IPS-15b (cell line): ENCODE data around the gene C10orf90.

Source experiments
- H3K27me3 ChIP-seq: one replicate; pipeline ENCODE4 v1.6.1; 2013; ENCODE audit warnings: low read length; ENCODE audit not compliant: control insufficient read depth, insufficient read depth
- H3K36me3 ChIP-seq: one replicate; pipeline ENCODE4 v1.6.1; 2013; ENCODE audit warnings: low read length; ENCODE audit not compliant: control insufficient read depth, insufficient read depth
- H3K4me1 ChIP-seq: one replicate; pipeline ENCODE4 v1.6.1; 2013; ENCODE audit warnings: mild to moderate bottlenecking, low read length; ENCODE audit not compliant: control insufficient read depth, insufficient read depth
- H3K4me3 ChIP-seq: one replicate; pipeline ENCODE4 v1.5.1; 2013; ENCODE audit warnings: low read depth, low read length
- H3K9ac ChIP-seq: one replicate; pipeline ENCODE4 v1.6.1; 2013; ENCODE audit warnings: low read depth, mild to moderate bottlenecking, low read length
- H3K9me3 ChIP-seq: one replicate; pipeline ENCODE4 v1.6.1; 2013; ENCODE audit warnings: mild to moderate bottlenecking, low read length; ENCODE audit not compliant: control insufficient read depth, insufficient read depth

The C10orf90 gene

DNA sequence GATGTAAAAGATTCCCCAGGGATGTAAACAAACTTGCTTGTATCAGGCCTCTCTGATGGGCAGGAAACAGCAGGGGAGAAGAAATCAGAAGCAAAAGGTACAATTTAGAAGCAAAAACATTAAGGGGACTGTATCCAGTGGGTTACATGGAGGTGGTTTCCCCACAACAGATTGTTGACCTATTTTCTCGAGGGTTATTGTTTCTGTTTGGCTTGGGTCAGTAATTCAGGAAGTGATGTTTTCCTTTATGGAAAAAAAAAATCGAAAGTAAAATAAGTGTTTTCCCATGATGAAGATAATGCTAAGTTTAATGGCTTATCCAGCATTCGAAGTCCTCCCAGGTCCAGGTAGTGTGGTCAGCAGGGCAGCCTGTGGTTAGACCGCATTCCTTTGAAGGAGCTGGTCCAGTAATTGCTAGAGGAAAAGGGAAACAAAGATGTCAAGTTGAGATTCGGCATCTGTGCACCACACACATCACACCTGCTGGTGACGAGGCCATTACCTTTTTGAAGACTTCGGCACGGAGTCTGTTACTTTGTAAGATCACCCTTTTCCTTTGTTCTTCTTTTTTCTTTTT is 244.9 kb downstream of the C10orf90 start:
- no peaks in the 10 kb centered on the region for H3K27me3 ChIP-seq

DNA sequence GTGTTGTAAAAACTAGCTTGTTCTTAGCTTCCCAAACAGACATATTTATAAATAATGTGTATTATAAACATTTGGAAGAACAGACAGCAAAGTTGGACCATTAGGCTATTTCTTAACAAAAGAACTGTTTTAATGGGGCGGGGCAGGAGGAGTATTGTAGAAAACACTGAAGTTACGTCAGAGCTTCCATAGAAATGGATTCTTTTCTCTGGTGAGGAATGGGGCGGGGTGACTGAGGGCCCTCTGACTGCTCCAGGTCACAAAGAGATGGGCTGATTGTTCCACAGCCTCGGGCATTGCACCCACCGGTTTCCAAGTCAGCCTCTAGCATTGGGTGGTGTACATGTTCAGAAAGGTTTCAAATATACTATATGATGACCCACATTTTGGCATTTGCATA is 245.5 kb downstream of the C10orf90 start:
- H3K9ac ChIP-seq, result no peak overlapping the region
- H3K36me3 ChIP-seq, result no peaks in the 10 kb centered on the region
- no peaks in the 10 kb centered on the region for H3K27me3 ChIP-seq
- H3K4me3 ChIP-seq, result no peak overlapping the region
- peaks cover 3% of the 10 kb centered on the region for H3K9me3 ChIP-seq
- no peaks in the 10 kb centered on the region for H3K4me1 ChIP-seq

More for the DNA sequence above, 244.9 kb downstream of the C10orf90 start:
- H3K36me3 ChIP-seq, result no peaks in the 10 kb centered on the region
- no peak overlapping the region for H3K4me3 ChIP-seq
- H3K9ac ChIP-seq, result no peak overlapping the region
- peaks cover 3% of the 10 kb centered on the region for H3K9me3 ChIP-seq
- H3K4me1 ChIP-seq, result no peaks in the 10 kb centered on the region

DNA sequence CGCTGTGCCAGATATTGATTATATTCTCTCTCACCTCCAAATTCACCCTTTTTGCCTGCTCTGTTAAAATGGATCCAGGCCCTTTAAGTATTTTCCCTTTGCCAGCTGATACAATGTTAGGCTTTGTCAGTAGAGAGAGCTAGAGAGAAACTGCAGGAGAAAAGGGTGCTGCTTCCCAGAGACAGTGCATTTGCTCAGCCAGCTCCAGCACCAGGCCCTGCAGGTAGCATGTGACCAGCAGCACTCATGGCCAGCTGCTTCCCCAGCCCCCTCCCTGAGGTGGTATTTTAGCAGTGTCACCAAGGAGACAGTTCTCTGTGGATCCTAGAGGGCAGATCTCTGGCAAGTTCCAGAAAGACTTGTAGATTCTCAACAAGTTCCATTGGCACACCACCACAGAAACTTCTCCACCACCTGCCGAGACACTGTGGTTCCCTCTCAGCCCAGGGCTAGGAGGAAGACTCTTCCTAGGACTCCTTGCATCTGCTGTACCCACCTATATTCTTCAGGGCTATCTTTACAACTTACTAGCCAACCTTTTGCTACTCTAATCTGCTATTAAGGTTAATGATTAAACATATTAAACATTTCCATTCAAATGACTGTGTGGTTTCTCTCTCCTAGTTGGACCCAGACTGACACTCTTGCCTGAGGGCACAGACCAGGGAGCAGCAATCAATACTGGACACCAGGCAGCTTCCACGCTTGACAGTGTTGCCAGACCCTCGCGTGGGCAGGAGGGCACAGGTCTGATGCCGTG is 246.6 kb downstream of the C10orf90 start:
- Histone ChIP-seq H3K27me3 (no peaks in the 10 kb centered on the region), H3K9me3 (peaks cover 3% of the 10 kb centered on the region), H3K4me1 (no peaks in the 10 kb centered on the region), H3K36me3 (no peaks in the 10 kb centered on the region), H3K9ac (no peak overlapping the region), H3K4me3 (no peak overlapping the region)

DNA sequence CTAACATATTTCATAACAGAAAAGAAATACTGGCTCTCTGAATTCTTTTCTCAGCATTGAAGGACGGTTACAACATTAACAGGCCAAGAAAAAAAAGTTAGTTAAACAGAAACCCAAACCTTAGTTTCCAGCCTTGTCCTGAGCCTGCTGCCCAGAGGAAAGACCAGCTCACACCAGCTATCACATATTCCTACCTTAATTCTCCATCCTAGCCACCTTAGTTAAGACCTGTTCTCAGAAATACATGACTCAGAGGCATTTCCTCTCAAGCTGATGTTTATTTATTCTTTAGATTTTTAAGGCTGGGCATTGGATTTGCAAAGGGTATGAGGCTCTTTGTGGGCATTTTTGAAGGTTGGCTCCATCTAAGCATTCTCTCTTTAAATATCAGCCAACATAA is 247.9 kb downstream of the C10orf90 start:
- H3K9me3 ChIP-seq, result peaks cover 3% of the 10 kb centered on the region
- no peaks in the 10 kb centered on the region for H3K4me1 ChIP-seq
- no peaks in the 10 kb centered on the region for H3K27me3 ChIP-seq
- no peak overlapping the region for H3K4me3 ChIP-seq
- no peaks in the 10 kb centered on the region for H3K36me3 ChIP-seq
- no peak overlapping the region for H3K9ac ChIP-seq

DNA sequence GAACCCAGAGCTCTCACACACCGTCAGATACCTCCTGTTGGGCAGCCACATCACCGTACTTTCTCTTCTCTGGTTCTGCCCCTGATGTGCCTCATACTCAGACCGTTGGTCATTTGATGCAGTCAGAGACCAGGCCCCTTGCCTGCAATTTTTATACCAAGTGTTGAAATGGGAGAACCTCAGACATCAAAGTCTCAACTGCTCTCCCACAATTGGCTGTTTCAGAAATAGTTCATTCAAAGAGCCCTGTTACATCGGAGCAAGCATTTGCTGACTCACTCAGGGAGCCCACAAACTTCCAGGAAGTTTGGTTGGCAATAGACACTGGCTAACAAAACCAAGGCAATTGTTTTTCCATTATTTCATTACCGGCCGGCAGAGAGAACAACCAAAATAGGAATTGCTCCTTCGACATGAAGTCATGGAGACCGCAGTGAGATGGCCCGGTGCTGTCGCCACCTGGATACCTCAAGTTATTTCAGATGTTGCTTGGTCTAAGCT is 248.7 kb downstream of the C10orf90 start:
- no peaks in the 10 kb centered on the region for H3K36me3 ChIP-seq
- H3K27me3 ChIP-seq, result no peaks in the 10 kb centered on the region
- no peak overlapping the region for H3K9ac ChIP-seq
- no peaks in the 10 kb centered on the region for H3K4me1 ChIP-seq
- H3K9me3 ChIP-seq, result peaks cover 3% of the 10 kb centered on the region
- H3K4me3 ChIP-seq, result no peak overlapping the region

DNA sequence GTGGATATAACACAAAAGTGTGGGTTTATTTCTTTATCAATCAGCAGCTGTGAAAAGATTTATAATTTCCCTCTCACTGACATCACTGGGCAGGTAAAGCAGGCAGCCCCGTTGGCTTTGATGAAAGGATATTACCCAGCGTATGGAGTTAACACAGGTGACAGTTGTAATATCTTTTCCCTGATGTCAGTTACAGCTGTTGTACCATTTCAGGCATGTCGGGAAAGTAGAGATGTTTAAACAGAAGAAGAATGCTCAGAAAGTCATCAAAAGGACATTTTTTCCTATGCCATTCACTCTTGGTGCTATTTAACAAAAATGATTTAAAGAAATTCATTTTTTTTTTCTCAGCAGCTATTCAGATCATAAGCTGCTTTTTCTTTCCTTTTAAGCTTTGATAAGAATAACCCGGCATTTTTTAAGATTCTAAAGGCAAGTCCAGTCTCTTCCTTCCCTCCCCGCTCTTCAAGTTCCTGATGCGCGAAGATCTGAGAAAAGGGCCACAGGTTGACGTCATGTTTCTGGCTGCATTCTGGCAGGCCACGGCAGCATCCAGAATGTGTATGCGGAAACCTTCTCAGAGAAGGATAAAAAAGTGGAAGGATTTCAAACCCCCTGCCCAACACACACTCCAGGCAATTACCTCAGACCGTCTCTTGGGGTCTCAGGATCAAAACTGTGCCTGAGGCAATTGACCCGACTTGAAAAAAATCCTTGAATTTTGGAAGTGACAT is 249.8 kb downstream of the C10orf90 start:
- no peaks in the 10 kb centered on the region for H3K27me3 ChIP-seq
- no peaks in the 10 kb centered on the region for H3K4me1 ChIP-seq
- no peak overlapping the region for H3K9ac ChIP-seq
- H3K36me3 ChIP-seq, result no peaks in the 10 kb centered on the region
- H3K4me3 ChIP-seq, result no peak overlapping the region
- peaks cover 3% of the 10 kb centered on the region for H3K9me3 ChIP-seq

DNA sequence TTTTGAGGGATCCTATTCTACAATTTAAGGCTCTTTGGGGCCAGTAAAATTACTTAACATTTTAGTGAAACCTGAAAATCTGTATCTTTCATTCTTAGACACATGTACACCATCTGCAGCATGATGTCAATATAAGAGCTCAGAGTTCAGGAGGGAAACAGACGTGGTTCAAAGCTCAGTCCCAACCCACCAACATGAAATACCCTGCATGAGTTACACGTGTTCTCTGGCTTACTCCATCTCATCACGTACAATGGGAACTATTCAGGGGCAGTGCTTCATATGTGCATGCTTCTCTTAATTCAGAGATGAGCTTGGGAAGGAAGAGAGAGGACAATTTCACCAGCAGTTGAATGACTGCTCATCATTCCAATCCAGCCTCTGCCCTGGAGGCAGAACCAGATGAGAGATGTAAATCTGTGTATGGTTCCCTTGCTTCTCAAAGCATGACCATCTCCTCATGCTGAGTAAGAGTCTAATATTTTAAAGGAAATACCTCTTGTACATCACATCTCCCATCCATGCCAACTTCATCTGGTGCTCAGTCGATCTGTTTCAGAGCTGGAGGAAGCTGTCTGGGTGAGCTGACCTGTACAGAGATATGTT is 253.2 kb downstream of the C10orf90 start:
- Histone ChIP-seq H3K36me3 (no peaks in the 10 kb centered on the region), H3K4me3 (no peak overlapping the region), H3K4me1 (no peaks in the 10 kb centered on the region), H3K27me3 (no peaks in the 10 kb centered on the region), H3K9ac (no peak overlapping the region), H3K9me3 (no peaks in the 10 kb centered on the region)

DNA sequence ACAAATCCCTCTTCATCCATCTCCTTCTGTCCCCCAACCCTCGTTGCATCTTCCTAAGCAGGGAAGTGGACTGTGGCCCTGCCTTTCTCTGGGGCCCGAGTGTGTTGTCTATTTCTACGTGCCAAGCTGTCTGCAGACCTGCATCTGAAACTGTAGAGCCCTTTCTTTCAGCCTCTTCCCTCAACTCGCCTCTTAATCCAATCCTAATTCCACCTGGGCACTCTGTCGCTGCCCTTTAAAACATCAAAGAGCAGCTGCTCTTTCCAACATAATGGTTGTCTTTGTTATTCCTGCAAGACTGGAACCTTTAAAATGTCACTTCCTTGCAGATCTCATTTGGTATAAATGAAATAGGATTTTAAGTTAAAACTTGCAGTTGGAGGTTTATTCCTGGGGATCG is 260.7 kb downstream of the C10orf90 start:
- no peaks in the 10 kb centered on the region for H3K9me3 ChIP-seq
- H3K36me3 ChIP-seq, result no peaks in the 10 kb centered on the region
- H3K9ac ChIP-seq, result no peak overlapping the region
- no peaks in the 10 kb centered on the region for H3K4me1 ChIP-seq
- no peak overlapping the region for H3K4me3 ChIP-seq
- no peaks in the 10 kb centered on the region for H3K27me3 ChIP-seq

DNA sequence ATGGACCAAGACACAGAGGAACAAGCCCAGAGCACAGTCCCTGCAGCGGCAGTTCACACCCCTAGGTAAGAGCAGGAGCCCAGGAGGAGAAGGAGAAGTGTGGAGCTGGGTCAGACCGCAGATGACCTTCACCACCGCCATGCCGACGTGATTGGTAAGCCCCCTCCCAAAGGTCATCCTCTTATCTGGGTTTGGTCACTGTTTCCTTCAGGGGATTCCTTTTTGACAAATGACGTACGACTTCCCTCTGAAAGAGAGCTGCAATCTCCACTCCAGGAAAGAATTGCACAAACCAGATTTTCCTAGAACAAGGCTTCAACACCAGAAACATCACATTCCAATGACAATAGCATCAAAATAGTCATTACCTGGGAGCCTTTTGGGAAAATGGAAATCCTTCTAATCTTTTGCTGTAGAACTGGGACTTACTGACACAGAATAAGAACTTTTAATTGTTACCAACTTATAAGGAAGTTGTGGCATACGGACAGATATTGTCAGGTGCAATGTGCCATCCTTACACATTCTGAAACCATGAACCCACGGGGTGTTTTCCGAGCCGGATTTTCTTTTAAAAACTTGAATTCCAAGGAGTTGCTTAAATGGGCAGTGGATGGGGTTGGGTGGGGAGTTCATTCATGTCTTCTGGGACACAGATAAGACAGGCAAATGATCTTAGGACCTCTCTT is 261.4 kb downstream of the C10orf90 start:
- Histone ChIP-seq H3K4me3 (no peak overlapping the region), H3K9ac (no peak overlapping the region), H3K27me3 (no peaks in the 10 kb centered on the region), H3K4me1 (no peaks in the 10 kb centered on the region), H3K9me3 (no peaks in the 10 kb centered on the region), H3K36me3 (no peaks in the 10 kb centered on the region)

DNA sequence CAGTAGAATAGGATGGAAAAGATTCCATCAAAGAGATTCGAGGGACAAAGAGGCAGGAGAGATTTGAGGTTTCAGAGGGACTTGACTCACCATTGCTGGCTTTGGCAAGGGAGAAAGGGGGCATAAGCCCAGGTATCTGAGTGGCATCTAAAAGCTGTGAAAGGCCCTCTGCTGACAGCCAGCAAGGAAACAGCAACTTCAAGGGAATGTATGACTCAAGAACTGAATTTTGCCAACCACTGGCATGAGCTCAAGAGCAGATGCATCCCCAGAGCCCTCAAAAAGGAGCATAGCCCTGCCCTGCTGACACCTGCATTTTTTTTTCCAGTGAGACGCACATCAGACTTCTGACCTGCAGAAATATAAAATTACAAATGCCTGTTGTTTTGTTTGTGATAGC is 262.7 kb downstream of the C10orf90 start:
- Histone ChIP-seq H3K9me3 (no peaks in the 10 kb centered on the region), H3K9ac (no peak overlapping the region), H3K4me1 (no peaks in the 10 kb centered on the region), H3K27me3 (no peaks in the 10 kb centered on the region), H3K4me3 (no peak overlapping the region), H3K36me3 (no peaks in the 10 kb centered on the region)

DNA sequence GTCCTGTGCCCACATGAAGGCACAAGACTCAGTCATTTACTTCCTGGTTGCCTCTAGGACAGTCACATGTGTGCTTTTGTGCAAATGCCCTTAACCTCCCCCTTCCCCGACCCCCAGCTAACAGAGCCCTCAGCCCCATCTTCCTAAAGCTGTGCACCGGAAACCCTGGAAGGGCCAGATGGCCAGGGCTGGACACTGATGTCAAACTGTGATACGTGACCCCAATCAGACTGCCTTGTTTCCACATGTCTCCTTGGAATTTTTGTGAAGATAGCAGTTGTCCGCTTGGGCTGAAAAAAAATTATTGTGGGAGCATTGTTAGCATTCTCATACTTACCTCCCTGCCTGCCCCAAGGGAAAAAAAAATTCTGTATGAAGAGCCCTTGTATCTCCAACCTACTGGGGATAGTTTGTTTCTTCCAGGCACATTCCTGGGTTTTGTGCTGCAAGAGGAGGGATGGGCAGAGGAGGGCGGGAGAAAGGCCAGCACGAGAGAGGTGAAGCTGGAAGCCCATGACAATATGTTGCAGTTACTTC is 265.2 kb downstream of the C10orf90 start:
- H3K9ac ChIP-seq, result no peak overlapping the region
- H3K27me3 ChIP-seq, result no peaks in the 10 kb centered on the region
- no peaks in the 10 kb centered on the region for H3K4me1 ChIP-seq
- H3K9me3 ChIP-seq, result no peaks in the 10 kb centered on the region
- no peaks in the 10 kb centered on the region for H3K36me3 ChIP-seq
- no peak overlapping the region for H3K4me3 ChIP-seq
